Astrocyte of the spinal cord (primary cell): ENCODE results near the gene PAX9.
"Not testable (repeated sequence)": the region's sequence is repeated elsewhere in the genome, so short reads cannot be mapped to it uniquely, and the experiment has no call there.

Experiments used
- DNase-seq: peaks from one replicate; pipeline ENCODE4 v3.0.0; 2011; ENCODE audit warnings: low read depth, low spot score
- H3K4me3 ChIP-seq: 2 replicates; pipeline ENCODE4 v1.5.1; 2011; ENCODE audit warnings: low read depth, mild to moderate bottlenecking, low read length, moderate library complexity
- CTCF ChIP-seq: IDR thresholded peaks from 2 replicates; pipeline ENCODE4 v1.5.1; 2012; ENCODE audit warnings: low read depth, mild to moderate bottlenecking, low read length, inconsistent platforms
- in situ Hi-C: cut with HindIII; loops from 2 replicates; pipeline ENCODE4 v1.10.0; 2017; ENCODE audit warnings: low sequenced_read_pairs

The PAX9 gene

GRCh38 chr14:36684946-36685345 is 23.3 kb downstream of the PAX9 start:
- TF ChIP-seq CTCF, result no peak
- no peak for DNase-seq
- in situ Hi-C loops, result no loop called here
- no peak overlapping the region for H3K4me3 ChIP-seq

- in situ Hi-C loops, result no loop called here
- TF ChIP-seq CTCF, result no peak
- no peak for DNase-seq
- H3K4me3 ChIP-seq, result no peak overlapping the region
These were observed 28.8 kb downstream of the PAX9 start for GRCh38 chr14:36690311-36691040.

DNA sequence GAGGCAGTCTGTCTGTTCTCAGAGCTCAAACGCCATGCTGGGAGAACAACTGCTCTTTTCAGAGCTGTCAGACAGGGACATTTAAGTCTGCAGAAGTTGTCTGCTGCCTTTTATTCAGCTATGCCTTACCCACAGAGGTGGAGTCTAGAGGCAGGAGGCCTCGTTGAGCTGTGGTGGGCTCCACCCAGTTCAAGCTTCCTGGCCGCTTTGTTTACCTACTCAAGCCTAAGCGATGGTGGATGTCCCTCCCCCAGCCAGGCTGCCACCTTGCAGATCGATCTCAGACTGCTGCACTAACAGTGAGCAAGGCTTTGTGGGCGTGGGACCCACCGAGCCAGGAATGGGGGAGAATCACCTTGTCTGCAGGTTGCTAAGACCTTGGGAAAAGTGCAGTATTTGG is 37.8 kb downstream of the PAX9 start:
- DNase-seq, H3K4me3 ChIP-seq, in situ Hi-C loops: not testable (repeated sequence)

GRCh38 chr14:36700651-36701050 is 39.0 kb downstream of the PAX9 start:
- in situ Hi-C loops, result no loop called here
- no peak overlapping the region for H3K4me3 ChIP-seq
- no peak for DNase-seq
- TF ChIP-seq CTCF, result no peak

DNA sequence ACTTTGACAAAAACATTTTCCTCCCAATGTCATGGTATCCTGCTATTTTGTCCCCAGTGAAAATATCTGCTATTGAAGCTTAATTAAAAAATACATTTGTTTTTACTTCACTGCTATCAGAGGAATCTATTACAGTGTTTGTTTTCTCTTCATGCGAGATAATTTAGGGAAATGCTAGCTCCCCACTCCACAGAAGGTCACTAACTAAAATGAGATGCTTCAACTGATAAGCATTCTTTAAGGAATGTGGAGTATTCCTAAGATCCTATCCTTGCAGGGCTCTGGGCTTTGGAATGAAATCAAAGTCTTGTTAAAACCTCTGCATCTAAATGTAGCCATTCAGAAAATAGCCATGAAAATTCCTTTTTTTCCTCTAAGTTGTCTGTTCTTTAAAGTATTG is 39.5 kb downstream of the PAX9 start:
- in situ Hi-C loops, result no loop called here
- no peak for TF ChIP-seq CTCF
- no peak for DNase-seq
- no peak overlapping the region for H3K4me3 ChIP-seq

GRCh38 chr14:36702474-36702873 is 40.8 kb downstream of the PAX9 start:
- no peak for DNase-seq
- in situ Hi-C loops, result no loop called here
- H3K4me3 ChIP-seq, result no peak overlapping the region
- TF ChIP-seq CTCF, result no peak

- in situ Hi-C loops, result no loop called here
- no peak for DNase-seq
- no peak for TF ChIP-seq CTCF
- H3K4me3 ChIP-seq, result no peak overlapping the region
These were observed 45.9 kb downstream of the PAX9 start for GRCh38 chr14:36707570-36707969.
